MM.1S (cell line): Measurements from ENCODE around the gene CCDC200.

ENCODE experiments used
- CTCF ChIP-seq: fragments of 300-600 bp; sonication (generic); IDR thresholded peaks from 2 replicates; pipeline ENCODE4 v1.5.1; 2016; ENCODE audit warnings: antibody characterized with exemption, low read length, mixed read lengths
- EZH2 ChIP-seq: fragments of 300-600 bp; sonication (generic); optimal IDR thresholded peaks from 2 replicates; pipeline ENCODE3; 2017; ENCODE audit warnings: low read depth, mild to moderate bottlenecking, antibody characterized with exemption, low read length, mixed read lengths
- EZH2phosphoT487 ChIP-seq: fragments of 300-600 bp; sonication (generic); IDR thresholded peaks from 2 replicates; pipeline ENCODE4 v1.6.1; 2018; ENCODE audit warnings: antibody characterized with exemption, low read length

GRCh38 chr17:43210576-43210975 lies 17.8 kb downstream of the CCDC200 start:
- no peak for TF ChIP-seq CTCF
- TF ChIP-seq EZH2phosphoT487, result no peak
- no peak for TF ChIP-seq EZH2
